Muscle layer of colon (tissue), 2 donors: ENCODE results near the gene KLHL6.

Experiments used
- H3K27ac ChIP-seq: one replicate; pipeline ENCODE4 v1.7.0; 2013; ENCODE audit warnings: low read depth, mild to moderate bottlenecking, low read length, moderate library complexity
- H3K27me3 ChIP-seq, 2 donors: one replicate each; pipeline ENCODE4 v1.7.0; 2013; ENCODE audit warnings: low read length in 2 of 2, mild to moderate bottlenecking in 2 of 2; ENCODE audit not compliant: insufficient read depth in 2 of 2, control insufficient read depth in 1 of 2
- H3K36me3 ChIP-seq: one replicate; pipeline ENCODE4 v1.7.0; 2013; ENCODE audit warnings: mild to moderate bottlenecking, low read length; ENCODE audit not compliant: insufficient read depth
- H3K4me1 ChIP-seq: one replicate; pipeline ENCODE4 v1.7.0; 2013; ENCODE audit warnings: mild to moderate bottlenecking, low read length; ENCODE audit not compliant: insufficient read depth
- H3K4me3 ChIP-seq, 2 donors: one replicate each; pipeline ENCODE4 v1.7.0; 2013; ENCODE audit warnings: low read length in 2 of 2, low read depth in 1 of 2, mild to moderate bottlenecking in 1 of 2, moderate library complexity in 1 of 2
- H3K9ac ChIP-seq: one replicate; pipeline ENCODE4 v1.7.0; 2013; ENCODE audit warnings: low read length
- H3K9me3 ChIP-seq: one replicate; pipeline ENCODE4 v1.7.0; 2013; ENCODE audit warnings: mild to moderate bottlenecking, low read length
- donor health status: abdominal sarcoma.
- donor health status: Adenocarcinoma of cecum.

Gene KLHL6

GRCh38 chr3:183437666-183438564 lies 117.6 kb downstream of the KLHL6 start:
- H3K27me3 ChIP-seq: peaks cover 0 to 5% of the 10 kb centered on the region in 2 donors
- no peaks in the 10 kb centered on the region for H3K9me3 ChIP-seq
- H3K9ac ChIP-seq: no peak overlapping the region
- no peaks in the 10 kb centered on the region for H3K36me3 ChIP-seq
- H3K4me1 ChIP-seq: no peaks in the 10 kb centered on the region
- no peak overlapping the region for H3K4me3 ChIP-seq
- no peak overlapping the region for H3K27ac ChIP-seq
